ENCODE results near the gene ITGA2B.

- TF ChIP-seq, protein P1, sequence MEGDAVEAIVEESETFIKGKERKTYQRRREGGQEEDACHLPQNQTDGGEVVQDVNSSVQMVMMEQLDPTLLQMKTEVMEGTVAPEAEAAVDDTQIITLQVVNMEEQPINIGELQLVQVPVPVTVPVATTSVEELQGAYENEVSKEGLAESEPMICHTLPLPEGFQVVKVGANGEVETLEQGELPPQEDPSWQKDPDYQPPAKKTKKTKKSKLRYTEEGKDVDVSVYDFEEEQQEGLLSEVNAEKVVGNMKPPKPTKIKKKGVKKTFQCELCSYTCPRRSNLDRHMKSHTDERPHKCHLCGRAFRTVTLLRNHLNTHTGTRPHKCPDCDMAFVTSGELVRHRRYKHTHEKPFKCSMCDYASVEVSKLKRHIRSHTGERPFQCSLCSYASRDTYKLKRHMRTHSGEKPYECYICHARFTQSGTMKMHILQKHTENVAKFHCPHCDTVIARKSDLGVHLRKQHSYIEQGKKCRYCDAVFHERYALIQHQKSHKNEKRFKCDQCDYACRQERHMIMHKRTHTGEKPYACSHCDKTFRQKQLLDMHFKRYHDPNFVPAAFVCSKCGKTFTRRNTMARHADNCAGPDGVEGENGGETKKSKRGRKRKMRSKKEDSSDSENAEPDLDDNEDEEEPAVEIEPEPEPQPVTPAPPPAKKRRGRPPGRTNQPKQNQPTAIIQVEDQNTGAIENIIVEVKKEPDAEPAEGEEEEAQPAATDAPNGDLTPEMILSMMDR (conservative IDR thresholded peaks at IDR 0.05; ENCODE audit: low read length): no peak
- TF ChIP-seq EZH2phosphoT487 (IDR thresholded peaks at IDR 0.05; ENCODE audit: borderline replicate concordance, low read depth, low read length): no peak
These were observed 7.5 kb upstream of the ITGA2B start for GRCh38 chr17:44396946-44397345.
